Ecto neural progenitor cell (in vitro differentiated cells): ENCODE measurements around the gene PRKCZ.

Experiments
- DNase-seq: peaks from one replicate; pipeline ENCODE4 v3.0.0-alpha.2; 2018; ENCODE audit warnings: low spot score

The PRKCZ gene

GRCh38 chr1:2194898-2195673, 144.9 kb downstream of the PRKCZ start:
- DNase-seq = peak; percentile 92

GRCh38 chr1:2195785-2196184, 145.6 kb downstream of the PRKCZ start:
- no peak for DNase-seq

- no peak for DNase-seq
These were observed 146.9 kb downstream of the PRKCZ start for GRCh38 chr1:2196901-2197638.

GRCh38 chr1:2197707-2198165, 147.5 kb downstream of the PRKCZ start:
- no peak for DNase-seq

- DNase-seq = no peak
These were observed 148.4 kb downstream of the PRKCZ start for GRCh38 chr1:2198571-2198970.

GRCh38 chr1:2199042-2199810, 149.0 kb downstream of the PRKCZ start:
- peak; percentile 84 for DNase-seq

- DNase-seq = no peak
These were observed 150.2 kb downstream of the PRKCZ start for GRCh38 chr1:2200308-2200943.

GRCh38 chr1:2201062-2201461, 150.9 kb downstream of the PRKCZ start:
- no peak for DNase-seq

- no peak for DNase-seq
These were observed 151.9 kb downstream of the PRKCZ start for GRCh38 chr1:2202008-2202575.

- no peak for DNase-seq
These were observed 152.8 kb downstream of the PRKCZ start for GRCh38 chr1:2202843-2203601.

GRCh38 chr1:2203671-2204414, 153.6 kb downstream of the PRKCZ start:
- DNase-seq = no peak

- peak; percentile 96 for DNase-seq
These were observed 154.4 kb downstream of the PRKCZ start for GRCh38 chr1:2204415-2205190.

- peak; percentile 98 for DNase-seq
These were observed 155.2 kb downstream of the PRKCZ start for GRCh38 chr1:2205191-2205952.

GRCh38 chr1:2206813-2207487, 156.7 kb downstream of the PRKCZ start:
- DNase-seq = no peak

- no peak for DNase-seq
These were observed 158.4 kb downstream of the PRKCZ start for GRCh38 chr1:2208309-2209239.

GRCh38 chr1:2209400-2210083, 159.3 kb downstream of the PRKCZ start:
- no peak for DNase-seq
